HG03565 (cell line): Measurements from ENCODE around the gene PPP2R3B.
A peak's percentile ranks its signal among the peaks of the same experiment; 100 is the strongest.
"Not testable (repeated sequence)": the region's sequence is repeated elsewhere in the genome, so short reads cannot be mapped to it uniquely, and the experiment has no call there.

ENCODE experiments used
- ATAC-seq: cut with Tn5 transposase; IDR thresholded peaks from one replicate; pipeline ENCODE4 v1.9.1; 2021; ENCODE audit warnings: mild to moderate bottlenecking, moderate library complexity; ENCODE audit not compliant: unreplicated experiment

PPP2R3B gene

GRCh38 chrX:320126-320783 lies 66.5 kb downstream of the PPP2R3B start:
- ATAC-seq: no peak

DNA sequence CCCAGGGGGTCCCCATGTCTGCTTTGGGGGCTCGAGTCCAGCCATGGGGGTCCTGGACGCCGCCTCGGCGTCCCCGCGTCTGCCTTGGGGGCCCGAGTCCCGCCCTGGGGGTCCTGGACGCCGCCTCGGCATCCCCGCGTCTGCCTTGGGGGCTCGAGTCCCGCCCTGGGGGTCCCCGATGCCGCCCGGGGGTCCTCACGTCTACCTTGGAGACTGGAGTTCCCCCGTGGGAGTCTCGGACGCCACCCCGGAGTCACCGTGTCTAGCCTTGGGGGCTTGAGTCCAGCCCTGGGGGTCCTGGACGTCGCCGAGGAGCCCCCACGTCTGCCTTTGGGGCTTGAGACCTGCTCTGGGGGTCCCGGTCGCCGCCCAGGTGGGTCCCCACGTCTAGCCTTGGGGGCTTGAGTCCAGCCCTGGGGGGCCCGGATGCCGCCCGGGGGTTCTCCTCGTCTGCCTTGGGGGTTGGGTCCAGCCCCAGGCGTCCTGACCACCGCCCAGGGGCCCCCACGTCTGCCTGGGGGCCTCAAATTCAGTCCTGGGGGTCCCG lies 67.1 kb downstream of the PPP2R3B start:
- no peak for ATAC-seq

- ATAC-seq: peak; percentile 86
Measured at GRCh38 chrX:318739-319578, 67.7 kb downstream of the PPP2R3B start, which contains the start of gene GTPBP6. Gene GTPBP6, minus strand, starts transcription at chrX:318796. Its CDS starts 9 bp downstream, at chrX:318787.

DNA sequence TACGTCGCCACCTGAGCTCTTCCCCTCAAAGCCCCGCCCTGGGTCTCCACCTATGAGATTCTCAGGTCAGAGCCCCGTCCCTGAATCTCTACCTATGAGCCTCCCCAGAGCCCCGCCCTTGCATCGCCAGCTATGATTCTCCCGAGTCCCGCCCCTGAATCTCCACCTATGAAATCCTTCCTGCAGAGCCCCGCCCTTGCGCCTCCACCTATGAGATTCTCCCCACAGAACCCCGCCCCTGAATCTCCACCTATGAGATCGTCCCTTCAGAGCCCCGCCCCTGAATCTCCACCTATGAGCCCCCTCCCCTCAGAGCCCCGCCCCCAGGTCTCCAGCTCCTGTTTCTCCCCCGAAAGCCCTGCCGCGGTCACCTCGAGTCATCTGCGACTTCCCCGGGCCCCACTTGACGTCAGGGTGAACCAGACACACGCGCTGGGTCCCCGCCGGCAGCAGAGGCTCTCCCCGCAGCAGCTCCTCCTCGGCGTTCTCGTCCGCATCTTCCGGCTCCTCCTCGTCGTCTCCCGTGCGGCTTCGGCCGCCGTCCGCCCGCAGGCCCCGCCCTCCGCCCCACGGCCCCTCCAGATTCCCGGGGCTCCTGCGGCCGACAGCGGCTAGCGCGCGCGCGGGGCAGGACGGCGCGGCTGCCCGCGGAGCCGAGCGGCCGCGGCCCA lies 68.5 kb downstream of the PPP2R3B start:
- peak; percentile 57 for ATAC-seq

DNA sequence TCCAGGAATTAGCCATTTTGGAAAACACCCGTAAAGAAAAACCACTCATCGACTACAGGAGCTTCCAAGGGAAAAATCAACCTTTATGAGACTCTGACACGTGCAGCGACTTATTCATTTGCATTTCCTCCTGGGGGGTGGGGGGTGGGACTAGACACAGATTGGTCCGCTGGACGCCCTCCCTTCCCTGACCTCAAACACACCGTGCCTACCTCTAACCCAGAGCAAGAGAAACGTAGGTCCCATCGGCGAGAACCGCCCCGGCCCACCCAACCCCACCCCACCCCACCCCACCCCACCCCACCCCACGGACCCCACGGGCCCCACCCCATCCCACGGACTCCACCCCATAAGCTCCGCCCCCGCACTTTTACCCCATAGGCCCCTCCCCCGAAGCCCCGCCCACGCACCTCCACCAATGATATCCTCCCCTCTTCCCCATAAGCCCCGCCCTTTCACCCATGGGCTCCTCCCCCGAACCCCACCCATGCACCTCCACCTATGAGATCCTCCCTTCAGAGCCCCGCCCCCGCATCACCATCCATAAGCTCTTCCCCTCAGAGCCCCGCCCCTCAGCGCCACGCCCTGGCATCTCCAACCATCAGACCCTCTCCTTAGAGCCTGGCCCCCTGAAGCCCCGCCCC lies 69.2 kb downstream of the PPP2R3B start:
- ATAC-seq: no peak

DNA sequence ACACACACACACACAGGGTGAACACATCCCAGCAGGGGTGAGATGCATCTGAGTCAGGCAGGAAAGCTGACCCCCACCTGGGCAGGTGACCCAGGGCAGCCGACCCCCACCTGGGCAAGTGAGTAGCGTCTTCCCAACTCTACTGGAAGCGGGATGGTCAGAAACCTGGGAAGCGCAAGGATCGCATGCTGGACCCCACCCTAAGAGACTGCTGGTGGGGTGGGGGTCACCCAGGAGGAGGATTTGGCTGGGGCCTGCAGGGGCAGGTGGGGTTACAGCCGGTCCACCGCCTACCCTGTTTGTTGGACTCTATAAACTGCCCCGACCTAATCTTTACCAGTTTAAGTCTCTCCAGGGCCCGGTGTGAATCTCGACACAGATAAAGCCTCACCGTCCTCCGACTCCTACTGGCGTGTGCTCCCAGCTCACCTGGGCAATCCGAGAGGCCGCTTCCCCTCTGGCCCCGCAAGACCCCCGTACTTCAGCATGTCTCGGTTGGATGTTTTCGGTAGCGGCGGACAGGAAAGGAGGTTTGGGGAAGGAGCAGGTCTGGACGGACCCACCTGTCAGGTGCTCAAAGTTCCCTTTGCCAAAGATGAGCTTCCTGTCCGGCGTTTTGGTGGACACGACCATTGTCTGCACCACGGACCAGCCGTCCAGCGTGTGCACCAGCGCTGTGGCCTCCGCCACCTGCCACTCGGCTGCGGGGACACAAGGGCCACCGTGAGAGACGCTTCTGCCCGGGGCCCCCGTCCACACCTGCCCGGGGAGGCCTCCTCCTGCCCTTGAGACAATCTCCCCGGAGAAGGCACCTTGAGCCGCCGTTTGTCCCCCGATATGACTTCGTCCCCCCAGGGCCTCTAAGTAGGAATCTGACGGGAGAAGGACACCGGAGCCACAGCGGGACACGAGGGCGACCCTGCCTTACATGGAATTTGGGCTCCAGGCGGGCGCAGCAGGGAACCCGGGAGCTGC lies 70.1 kb downstream of the PPP2R3B start:
- no peak for ATAC-seq

GRCh38 chrX:314781-315595 lies 71.7 kb downstream of the PPP2R3B start:
- ATAC-seq: no peak

- no peak for ATAC-seq
Measured at GRCh38 chrX:314049-314448, 72.7 kb downstream of the PPP2R3B start.

DNA sequence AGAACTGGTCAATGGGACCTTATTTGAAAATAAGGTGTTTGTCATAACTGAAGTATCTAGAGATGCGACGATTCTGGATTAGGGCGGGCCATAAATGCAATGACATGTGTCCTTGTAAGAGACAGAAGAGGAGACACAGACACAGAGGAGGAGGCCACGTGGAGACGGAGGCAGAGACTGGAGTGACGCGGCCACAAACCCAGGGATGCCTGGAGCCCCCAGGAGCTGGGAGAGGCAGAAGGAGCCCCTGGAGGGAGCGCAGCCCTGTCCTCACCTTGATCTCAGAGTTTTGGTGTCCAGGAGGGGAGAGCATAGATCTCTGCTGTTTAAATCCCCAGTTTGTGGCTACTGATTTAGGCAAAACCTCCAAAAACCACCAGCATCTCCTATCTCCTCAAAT lies 73.2 kb downstream of the PPP2R3B start:
- no peak for ATAC-seq

- no peak for ATAC-seq
Measured at GRCh38 chrX:312621-313331, 73.9 kb downstream of the PPP2R3B start.

DNA sequence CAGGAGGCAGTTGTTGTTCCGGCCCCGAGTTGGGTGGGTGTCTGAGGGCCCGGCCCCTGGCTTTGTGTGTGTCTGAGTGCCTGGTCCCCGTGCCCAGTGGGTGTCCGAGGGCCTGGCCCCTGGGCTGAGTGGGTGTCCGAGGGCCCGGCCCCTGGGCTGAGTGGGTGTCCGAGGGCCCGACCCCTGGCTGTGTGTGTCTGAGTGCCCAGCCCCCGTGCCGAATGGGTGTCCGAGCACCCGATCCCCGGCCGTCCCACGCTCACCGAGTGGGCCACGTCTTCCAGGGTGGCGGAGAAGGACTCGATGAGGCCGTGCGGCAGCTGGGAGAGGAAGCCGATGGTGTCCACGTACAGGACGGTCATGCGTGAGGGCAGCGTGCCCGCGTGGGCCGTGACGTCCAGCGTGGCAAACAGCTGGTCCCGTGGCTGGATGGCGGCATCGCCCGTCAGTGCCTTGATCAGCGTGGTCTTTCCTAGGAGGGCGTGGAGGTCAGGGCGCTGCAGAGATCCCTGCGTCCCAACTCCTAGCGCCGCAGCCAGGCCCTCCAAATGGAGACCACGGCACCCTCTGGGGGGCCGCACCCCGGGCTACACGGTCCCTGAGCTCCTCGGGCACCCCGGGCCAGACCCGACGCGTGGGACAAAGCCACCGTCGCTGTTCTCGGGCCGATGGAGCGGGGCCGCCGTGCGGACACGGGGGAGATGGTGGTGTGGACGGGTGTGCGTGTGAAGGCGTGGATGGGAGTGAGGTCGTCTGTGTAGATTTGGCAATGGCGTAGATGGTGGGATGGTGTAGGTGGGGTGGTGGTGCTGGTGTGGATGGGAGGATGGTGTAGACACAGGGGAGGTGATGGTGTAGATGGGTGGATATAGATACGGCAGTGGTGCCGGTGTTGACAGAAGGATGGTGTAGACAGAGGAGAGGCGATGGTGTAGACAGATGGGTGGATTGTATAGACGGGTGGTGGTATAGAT lies 75.3 kb downstream of the PPP2R3B start:
- ATAC-seq: no peak

DNA sequence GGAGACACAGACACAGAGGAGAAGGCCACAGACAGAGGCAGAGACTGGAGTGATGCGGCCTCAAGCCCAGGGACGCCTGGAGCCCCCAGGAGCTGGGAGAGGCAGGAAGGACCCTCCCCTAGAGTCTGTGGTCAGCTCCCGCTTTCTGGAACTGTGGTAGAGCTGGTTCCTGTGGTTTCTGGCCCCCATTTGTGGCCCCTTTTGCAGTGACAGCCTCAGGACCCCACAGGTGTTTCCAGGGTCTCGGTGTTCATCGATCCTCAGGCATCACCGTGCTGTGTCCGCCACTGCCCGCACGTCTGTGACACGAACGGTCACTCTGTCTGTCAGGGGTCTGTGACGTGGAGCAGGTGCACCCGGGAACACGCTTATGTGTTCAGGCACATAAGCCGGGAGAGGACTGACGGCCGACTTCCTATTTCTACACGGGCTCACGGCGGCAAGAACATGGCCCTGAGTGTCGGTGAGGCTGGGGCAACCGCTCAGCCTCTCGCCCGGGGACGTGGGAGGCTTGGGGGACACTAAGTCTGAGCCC lies 76.0 kb downstream of the PPP2R3B start:
- no peak for ATAC-seq

- no peak for ATAC-seq
Measured at GRCh38 chrX:308821-309520, 77.7 kb downstream of the PPP2R3B start.

DNA sequence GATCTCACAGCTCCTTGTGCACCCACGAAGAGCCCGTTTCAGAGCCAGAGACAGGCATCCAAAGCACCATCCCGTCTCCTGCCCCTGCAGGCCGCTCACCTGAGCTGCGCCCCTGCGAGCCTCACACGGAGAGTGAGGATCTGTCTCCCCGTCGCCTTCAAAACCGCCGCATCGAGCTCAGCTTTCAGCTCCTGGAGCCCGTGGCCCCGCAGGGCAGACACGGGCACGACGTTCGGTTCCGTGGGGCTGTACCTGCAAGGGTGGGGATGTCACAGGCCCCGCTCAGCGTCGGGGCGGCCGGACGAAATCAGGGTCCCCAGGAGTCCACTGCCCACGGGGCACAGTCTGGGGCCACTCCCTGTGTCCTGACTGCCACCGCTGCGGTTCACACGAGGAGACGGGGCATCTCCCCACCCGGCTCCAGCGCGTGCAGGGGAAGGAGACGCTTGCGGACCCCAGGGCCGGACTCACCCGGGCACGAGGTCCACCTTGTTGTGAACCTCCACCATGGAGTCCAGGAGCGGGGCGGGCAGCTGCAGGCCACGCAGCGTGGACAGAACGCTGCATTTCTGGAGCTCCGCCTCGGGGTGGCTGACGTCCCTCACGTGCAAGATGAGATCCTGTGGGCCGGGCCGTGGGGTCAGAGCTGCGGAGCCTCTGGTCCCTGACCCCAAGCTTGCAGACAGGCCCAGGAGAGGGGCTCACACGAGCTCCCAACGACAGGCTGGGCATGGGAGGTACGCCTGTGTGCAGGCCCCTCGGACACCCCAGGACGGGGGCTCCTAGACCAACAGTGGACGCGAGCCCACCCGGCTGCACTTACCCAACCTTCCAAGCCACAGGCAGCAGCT lies 79.2 kb downstream of the PPP2R3B start:
- ATAC-seq: no peak

- ATAC-seq: not testable (repeated sequence)
Measured at GRCh38 chrX:306614-307251, 80.0 kb downstream of the PPP2R3B start.
